Activated CD4-positive, alpha-beta memory T cell treated with anti-CD3 and anti-CD28 coated beads for 36 hours (primary cell): ENCODE results near the gene IGIP. TPM values are rescaled to one million over a fixed set of nuclear protein-coding genes. Genes with fewer than 3 reads are reported as not detected.
"Not testable (repeated sequence)": the region's sequence is repeated elsewhere in the genome, so short reads cannot be mapped to it uniquely, and the experiment has no call there.

Experiments
- CTCF ChIA-PET: fragments of 350-600 bp; sonication (Branson Sonifier 250); formaldehyde crosslinking; loops from one replicate; lab custom pipeline; 2021; ENCODE audit warnings: antibody characterized with exemption, inconsistent platforms; lab: Charles Lee
- POLR2A ChIA-PET: fragments of 350-600 bp; sonication (Branson Sonifier 250); formaldehyde crosslinking; loops from one replicate; lab custom pipeline; 2021; ENCODE audit warnings: antibody characterized with exemption; lab: Charles Lee
- DNase-seq: peaks from one replicate; pipeline ENCODE4 v3.0.0-alpha.2; 2020
- H3K27ac Mint-ChIP-seq: one replicate; pipeline ENCODE4 v1.8.0; 2021; ENCODE audit warnings: mixed read lengths
- H3K27me3 Mint-ChIP-seq: one replicate; pipeline ENCODE4 v1.8.0; 2021; ENCODE audit warnings: mixed read lengths
- H3K36me3 Mint-ChIP-seq: one replicate; pipeline ENCODE4 v1.8.0; 2021; ENCODE audit warnings: mixed read lengths
- H3K4me1 Mint-ChIP-seq: one replicate; pipeline ENCODE4 v1.8.0; 2021; ENCODE audit warnings: low read depth, mixed read lengths
- H3K4me3 Mint-ChIP-seq: one replicate; pipeline ENCODE4 v1.8.0; 2021; ENCODE audit warnings: mild to moderate bottlenecking, mixed read lengths
- H3K9me3 Mint-ChIP-seq: one replicate; pipeline ENCODE4 v1.8.0; 2021; ENCODE audit warnings: mixed read lengths
- intact Hi-C: fragments of 100-400 bp; cut with micrococcal nuclease; formaldehyde crosslinking; loops from one replicate; pipeline ENCODE4 v1.15.1; 2023
- total RNA-seq, 2 experiments: library from RNA; stranded (reverse); gene quantifications; one replicate each; pipeline ENCODE4 v1.2.3, GENCODE V29; 2021

The IGIP gene
- total RNA-seq, 2 experiments from 2014 or later: 2.2 to 2.3 TPM

DNA sequence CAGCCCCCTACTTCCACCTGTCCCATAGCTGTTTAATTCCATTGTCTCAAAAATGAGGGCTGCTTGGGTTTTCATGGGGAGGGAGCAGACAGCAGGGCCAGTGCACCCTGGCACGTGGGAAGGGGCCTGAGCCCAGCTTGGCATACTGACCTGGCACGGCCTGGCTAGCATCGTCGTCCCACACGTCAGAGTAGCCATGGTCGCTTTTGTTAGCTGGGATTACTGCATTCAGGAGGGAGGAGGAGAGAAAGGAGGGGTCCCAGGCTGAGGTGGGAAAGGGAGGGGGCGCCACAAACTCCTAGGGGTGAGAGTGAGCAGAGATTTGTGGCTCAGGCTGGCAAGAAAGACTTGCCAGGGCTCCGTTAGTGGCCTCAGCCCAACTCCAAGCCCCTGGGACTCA lies 28.2 kb downstream of the IGIP start:
- no peak overlapping the region for H3K4me3 Mint-ChIP-seq
- no peaks in the 10 kb centered on the region for H3K36me3 Mint-ChIP-seq
- H3K27ac Mint-ChIP-seq: no peak overlapping the region
- H3K4me1 Mint-ChIP-seq: peaks cover 10% of the 10 kb centered on the region
- no peaks in the 10 kb centered on the region for H3K27me3 Mint-ChIP-seq
- no peaks in the 10 kb centered on the region for H3K9me3 Mint-ChIP-seq
- intact Hi-C loops: loop anchor here (10.0 kb wide), 1 partner anchor 309 kb away; no protein-coding TSS in a partner anchor
- no peak for DNase-seq
- ChIA-PET POLR2A (no interaction called here), CTCF (interaction anchor here (0.6 to 8.3 kb wide), 5 partner anchors 10 to 185 kb away, joined by 3 to 99 read pairs (median 16); no protein-coding TSS in a partner anchor)

DNA sequence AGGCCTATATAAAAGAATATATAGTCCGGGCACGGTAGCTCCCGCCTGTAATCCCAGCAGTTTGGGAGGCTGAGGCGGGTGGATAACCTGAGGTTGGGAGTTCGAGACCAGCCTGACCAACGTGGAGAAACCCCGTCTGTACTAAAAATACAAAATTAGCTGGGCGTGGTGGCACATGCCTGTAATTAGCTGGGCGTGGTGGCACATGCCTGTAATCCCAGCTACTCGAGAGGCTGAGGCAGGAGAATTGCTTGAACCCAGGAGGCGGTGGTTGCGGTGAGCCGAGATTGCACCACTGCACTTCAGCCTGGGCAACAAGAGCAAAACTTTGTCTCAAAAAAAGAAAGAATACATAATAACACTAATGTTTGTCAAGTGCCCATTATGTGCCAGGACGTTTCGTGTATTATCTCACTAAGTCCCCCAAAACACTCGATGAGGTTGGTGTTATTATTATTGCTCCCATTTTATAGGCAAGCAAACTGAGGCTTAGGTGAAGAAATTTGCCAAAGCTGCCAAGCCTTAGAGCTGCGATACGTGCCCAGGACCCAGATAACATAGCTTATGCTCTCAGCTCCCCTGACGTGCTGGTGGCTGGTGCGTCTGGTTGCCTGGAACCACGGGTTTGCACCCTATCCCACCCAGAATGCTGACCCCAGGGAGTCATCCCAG lies 29.1 kb downstream of the IGIP start:
- intact Hi-C loops: loop anchor here (10.0 kb wide), 1 partner anchor 310 kb away; no protein-coding TSS in a partner anchor
- H3K27me3 Mint-ChIP-seq, POLR2A ChIA-PET, H3K27ac Mint-ChIP-seq, H3K4me3 Mint-ChIP-seq, H3K4me1 Mint-ChIP-seq, H3K9me3 Mint-ChIP-seq, DNase-seq, H3K36me3 Mint-ChIP-seq: not testable (repeated sequence)
- CTCF ChIA-PET: interaction anchor here (1.1 to 8.3 kb wide), 5 partner anchors 11 to 186 kb away, joined by 3 to 99 read pairs (median 16); no protein-coding TSS in a partner anchor

DNA sequence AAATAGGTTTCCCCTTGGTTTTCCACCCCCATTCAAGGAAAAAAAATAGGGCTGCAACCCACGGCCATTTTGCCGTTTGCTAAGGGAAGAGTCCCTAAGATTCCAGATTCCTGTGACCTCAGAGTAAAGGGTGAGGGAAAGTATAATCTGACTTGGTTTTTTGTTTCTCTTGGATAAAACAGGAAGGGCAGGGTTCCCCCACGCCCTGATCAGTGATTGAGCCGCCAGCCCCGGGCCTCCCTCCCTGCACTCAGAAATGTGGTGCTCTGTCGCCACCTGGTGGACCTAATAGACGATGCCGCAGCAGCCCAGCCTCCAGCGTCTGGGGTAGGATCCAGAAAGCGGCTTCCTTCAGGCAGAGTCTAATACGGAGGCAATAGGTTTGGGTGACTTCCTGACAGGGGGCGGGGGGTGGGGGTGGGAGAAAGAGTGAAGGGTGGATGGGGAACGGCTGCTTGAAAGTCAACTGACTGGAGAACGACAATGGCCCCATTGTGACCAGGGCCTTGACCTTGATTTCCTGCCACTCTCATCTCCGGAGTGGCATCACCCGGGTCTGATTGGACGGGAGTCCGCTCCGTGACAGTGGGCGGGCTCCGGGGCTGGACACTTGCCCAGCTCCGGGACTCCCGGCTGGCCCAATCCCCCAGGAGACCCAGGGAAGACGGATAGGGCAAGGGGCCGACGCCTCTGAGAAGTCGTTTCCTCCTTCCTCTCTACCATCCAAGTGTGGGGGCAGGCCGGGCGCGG lies 31.5 kb downstream of the IGIP start:
- Mint-ChIP-seq H3K4me1 (peaks cover 10% of the 10 kb centered on the region), H3K36me3 (no peaks in the 10 kb centered on the region), H3K9me3 (no peaks in the 10 kb centered on the region), H3K27ac (no peak overlapping the region), H3K27me3 (no peaks in the 10 kb centered on the region), H3K4me3 (peak overlapping the region; percentile 2)
- ChIA-PET POLR2A (no interaction called here), CTCF (interaction anchor here (0.7 to 8.3 kb wide), 7 partner anchors 13 to 189 kb away, joined by 3 to 99 read pairs (median 6); no protein-coding TSS in a partner anchor)
- intact Hi-C loops: loop anchor here (1.0 to 10.0 kb wide), 6 partner anchors 13 to 370 kb away; partner anchors contain the start of gene CYSTM1
- peak; percentile 92 for DNase-seq

DNA sequence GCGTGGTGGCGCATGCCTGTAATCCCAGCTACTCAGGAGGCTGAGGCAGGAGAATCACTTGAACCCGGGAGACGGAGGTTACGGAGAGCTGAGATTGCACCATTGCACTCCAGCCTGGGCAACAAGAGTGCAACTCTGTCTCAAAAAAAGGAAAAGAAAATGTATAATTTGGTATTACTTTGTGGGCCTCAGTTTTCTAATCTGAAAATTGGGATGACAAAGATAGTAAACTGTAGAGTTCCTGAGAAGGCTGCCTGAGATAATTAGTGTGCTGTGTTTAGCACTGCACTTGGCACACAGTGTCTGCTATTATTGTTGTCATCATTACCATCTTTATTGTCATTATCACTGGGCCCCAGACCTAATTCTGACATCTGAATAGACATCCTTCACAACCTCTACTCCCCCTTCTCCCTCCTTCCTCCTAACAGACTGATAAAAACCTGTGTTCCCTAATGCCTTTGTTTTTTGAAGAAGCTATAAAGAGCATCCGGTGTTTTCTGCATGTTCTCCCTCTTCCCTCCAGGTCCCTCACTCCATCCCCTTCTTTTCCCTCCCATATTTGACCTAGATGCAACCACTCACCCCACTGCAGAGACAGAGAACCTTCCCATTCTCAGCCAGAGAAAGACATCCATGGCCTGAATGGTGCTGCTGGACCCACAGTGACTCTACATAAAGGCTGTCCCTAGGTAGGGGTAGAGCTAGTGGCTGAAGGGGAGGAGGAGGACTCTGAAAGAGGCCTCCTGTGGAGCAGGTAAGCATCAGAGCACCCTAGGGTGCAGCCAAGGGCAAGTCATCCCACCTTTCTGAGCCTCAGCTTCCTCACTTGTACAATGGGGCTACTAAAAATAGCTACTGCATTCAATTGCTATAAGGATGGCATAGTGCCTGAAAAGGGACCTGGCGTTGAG lies 33.5 kb downstream of the IGIP start:
- Mint-ChIP-seq H3K4me1 (peaks cover 10% of the 10 kb centered on the region), H3K27ac (no peak overlapping the region), H3K27me3 (no peaks in the 10 kb centered on the region), H3K4me3 (no peak overlapping the region), H3K9me3 (no peaks in the 10 kb centered on the region), H3K36me3 (no peaks in the 10 kb centered on the region)
- no peak for DNase-seq
- CTCF ChIA-PET: interaction anchor here (0.6 to 8.3 kb wide), 6 partner anchors 11 to 190 kb away, joined by 3 to 99 read pairs (median 4); no protein-coding TSS in a partner anchor
- POLR2A ChIA-PET: no interaction called here
- intact Hi-C loops: loop anchor here (10.0 kb wide), 1 partner anchor 314 kb away; no protein-coding TSS in a partner anchor

DNA sequence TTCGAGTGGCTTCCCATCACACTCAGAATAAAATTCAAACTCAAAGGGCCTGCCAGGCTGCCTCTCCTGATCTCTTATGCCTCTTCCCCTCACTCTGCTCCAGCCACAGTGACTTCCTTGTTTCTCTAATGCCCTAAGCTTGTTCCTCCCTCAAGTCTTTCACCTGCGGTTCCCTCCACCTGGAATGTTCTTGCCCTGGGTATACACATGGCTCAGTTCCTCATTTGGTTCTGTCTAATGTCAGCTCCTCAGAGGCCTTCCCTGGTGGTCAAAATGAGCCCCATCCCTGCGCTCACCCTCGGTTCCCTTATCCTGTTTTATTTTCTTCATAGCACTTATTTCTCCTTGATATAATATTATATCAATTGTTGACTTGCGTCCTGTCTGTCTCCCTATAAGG lies 36.5 kb downstream of the IGIP start:
- H3K36me3 Mint-ChIP-seq: no peaks in the 10 kb centered on the region
- intact Hi-C loops: no loop called here
- no peak for DNase-seq
- no peaks in the 10 kb centered on the region for H3K9me3 Mint-ChIP-seq
- H3K27me3 Mint-ChIP-seq: no peaks in the 10 kb centered on the region
- H3K4me3 Mint-ChIP-seq: no peak overlapping the region
- ChIA-PET POLR2A (no interaction called here), CTCF (interaction anchor here (0.7 to 1.3 kb wide), 3 partner anchors 15 to 19 kb away, joined by 3 to 4 read pairs (median 4); no protein-coding TSS in a partner anchor)
- H3K27ac Mint-ChIP-seq: no peak overlapping the region
- peaks cover 2% of the 10 kb centered on the region for H3K4me1 Mint-ChIP-seq

DNA sequence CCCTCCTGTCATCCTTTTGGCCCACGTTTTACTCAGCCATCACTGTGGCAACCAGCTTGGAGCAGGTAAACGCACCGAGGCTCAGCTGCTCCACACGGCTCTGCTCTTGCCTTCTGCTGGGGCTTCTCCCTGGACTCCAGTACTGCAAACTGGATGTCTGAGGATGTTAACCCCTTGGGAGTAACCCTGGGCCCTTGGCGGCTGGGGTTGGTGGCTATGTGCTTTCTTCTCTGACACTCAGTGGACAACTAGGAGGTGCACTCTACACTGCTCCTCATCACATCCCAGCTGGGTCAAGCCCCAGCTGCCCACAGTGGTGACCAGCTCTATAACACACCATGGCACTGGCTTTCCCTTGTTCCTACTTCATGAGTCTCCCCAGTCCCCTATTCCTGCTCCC lies 37.0 kb downstream of the IGIP start:
- Mint-ChIP-seq H3K9me3 (no peaks in the 10 kb centered on the region), H3K4me3 (no peak overlapping the region), H3K27me3 (no peaks in the 10 kb centered on the region), H3K4me1 (no peaks in the 10 kb centered on the region), H3K36me3 (no peaks in the 10 kb centered on the region), H3K27ac (no peak overlapping the region)
- ChIA-PET POLR2A (no interaction called here), CTCF (interaction anchor here (1.3 kb wide), 1 partner anchor 20 kb away, joined by 4 read pairs; no protein-coding TSS in a partner anchor)
- intact Hi-C loops: no loop called here
- no peak for DNase-seq

DNA sequence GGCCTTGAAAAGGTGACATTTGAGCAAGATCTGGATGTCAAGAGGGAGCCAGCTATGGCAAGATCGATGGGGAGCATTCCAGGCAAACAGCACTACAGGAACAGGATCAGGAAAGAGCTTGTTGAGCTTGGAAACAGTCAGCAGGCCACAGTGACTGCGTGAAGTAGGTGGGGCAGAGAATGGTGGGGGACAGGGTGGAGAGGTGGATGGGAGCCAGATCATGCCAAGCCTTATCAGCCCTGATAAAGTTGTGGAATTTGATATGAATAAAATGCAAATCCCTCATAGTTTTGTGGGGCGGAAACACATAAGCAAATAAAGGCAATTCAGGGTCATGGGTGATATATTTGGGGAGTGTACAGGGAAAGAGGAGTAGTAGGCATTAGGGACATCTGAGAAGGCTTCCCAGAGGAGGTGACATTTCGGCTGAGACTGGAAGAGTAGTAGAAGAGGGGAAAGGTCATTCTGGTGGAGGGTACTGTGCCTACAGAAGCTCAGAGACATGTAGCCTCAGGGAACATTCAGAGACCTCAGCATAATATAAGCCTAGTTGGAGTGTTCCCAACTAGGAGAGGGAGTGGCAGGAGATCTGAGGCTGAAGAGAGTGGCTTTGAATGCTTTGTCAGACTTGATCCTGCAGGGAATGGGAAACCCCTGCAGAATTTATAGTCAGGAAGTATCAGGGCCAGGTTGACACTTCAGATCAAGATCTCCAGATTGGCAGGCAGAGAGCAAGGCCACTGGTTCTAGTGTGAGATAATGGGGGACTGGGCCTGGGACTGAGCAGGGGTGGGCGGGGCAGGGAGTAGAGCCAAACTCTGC lies 39.6 kb downstream of the IGIP start:
- POLR2A ChIA-PET: no interaction called here
- Mint-ChIP-seq H3K27ac (no peak overlapping the region), H3K9me3 (no peaks in the 10 kb centered on the region), H3K4me1 (no peaks in the 10 kb centered on the region), H3K36me3 (no peaks in the 10 kb centered on the region), H3K27me3 (no peaks in the 10 kb centered on the region), H3K4me3 (no peak overlapping the region)
- CTCF ChIA-PET: interaction anchor here (0.6 to 1.5 kb wide), 4 partner anchors 12 to 93 kb away, joined by 3 to 4 read pairs (median 3); no protein-coding TSS in a partner anchor
- intact Hi-C loops: no loop called here
- no peak for DNase-seq

DNA sequence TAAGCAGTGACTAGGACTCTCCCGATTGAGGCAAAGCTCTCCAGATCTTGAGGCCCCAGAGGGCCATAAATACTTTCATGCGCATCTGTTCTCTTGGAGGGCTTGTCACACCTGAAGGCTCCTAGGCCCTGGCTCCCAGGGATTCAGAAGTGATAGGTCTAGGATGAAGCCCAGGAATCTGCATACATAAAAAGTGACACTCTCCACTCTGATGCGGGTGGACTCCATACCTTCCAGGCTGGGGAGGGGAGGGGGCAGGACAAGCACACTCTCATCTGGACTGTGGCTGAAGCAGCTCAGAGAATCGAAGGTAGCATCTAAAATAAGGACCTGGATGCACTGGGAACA lies 40.2 kb downstream of the IGIP start:
- no peak for DNase-seq
- Mint-ChIP-seq H3K9me3 (no peaks in the 10 kb centered on the region), H3K27me3 (no peaks in the 10 kb centered on the region), H3K4me3 (no peak overlapping the region), H3K4me1 (no peaks in the 10 kb centered on the region), H3K36me3 (no peaks in the 10 kb centered on the region), H3K27ac (no peak overlapping the region)
- ChIA-PET CTCF (interaction anchor here (0.6 to 0.8 kb wide), 2 partner anchors 12 to 22 kb away, joined by 3 read pairs; no protein-coding TSS in a partner anchor), POLR2A (no interaction called here)
- intact Hi-C loops: no loop called here

DNA sequence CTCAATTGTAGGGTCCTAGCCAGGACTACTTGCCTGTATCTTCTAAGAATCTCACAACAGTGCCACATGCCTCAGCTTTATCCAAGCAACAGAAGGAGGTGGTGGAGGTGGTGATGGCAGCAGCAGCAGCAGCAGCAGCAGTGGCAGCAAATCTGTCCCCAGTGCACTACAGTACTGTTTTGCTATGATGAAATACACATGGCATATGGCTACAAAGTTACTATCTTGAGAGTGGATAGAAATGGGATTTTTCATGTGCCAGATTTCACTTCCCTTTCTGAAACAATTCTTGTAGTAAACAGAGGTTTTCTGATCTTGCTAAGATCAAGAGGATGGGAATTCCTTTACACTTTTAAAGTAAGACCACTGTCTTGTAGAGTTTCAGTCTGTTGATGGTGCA lies 41.2 kb downstream of the IGIP start:
- Mint-ChIP-seq H3K36me3 (no peaks in the 10 kb centered on the region), H3K4me1 (no peaks in the 10 kb centered on the region), H3K4me3 (no peak overlapping the region), H3K27me3 (no peaks in the 10 kb centered on the region), H3K27ac (no peak overlapping the region), H3K9me3 (no peaks in the 10 kb centered on the region)
- DNase-seq: no peak
- CTCF ChIA-PET: no interaction called here
- POLR2A ChIA-PET: no interaction called here
- intact Hi-C loops: no loop called here

DNA sequence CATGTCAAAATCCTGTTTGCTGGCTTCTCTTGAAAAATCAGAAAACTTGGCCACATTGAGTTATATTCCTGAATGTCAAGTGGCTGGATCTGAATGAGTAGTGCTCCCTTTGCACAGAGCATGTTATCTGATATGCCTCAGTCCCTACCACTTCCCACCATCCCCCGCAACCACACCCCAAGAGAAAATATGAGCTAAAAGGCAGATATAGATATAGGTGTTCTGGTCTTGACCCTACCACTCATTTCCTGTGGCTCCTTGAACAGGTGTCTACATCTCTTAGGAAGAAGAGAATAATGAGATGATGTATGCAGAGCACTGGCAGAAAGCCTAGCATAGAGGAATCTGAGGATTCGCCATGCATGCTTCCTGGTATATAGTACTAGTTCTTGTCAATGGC lies 42.6 kb downstream of the IGIP start:
- Mint-ChIP-seq H3K36me3 (no peaks in the 10 kb centered on the region), H3K27me3 (no peaks in the 10 kb centered on the region), H3K9me3 (no peaks in the 10 kb centered on the region), H3K4me3 (no peak overlapping the region), H3K27ac (no peak overlapping the region), H3K4me1 (no peaks in the 10 kb centered on the region)
- no peak for DNase-seq
- intact Hi-C loops: no loop called here
- POLR2A ChIA-PET: no interaction called here
- CTCF ChIA-PET: interaction anchor here (3.3 kb wide), 1 partner anchor 23 kb away, joined by 12 read pairs; no protein-coding TSS in a partner anchor

DNA sequence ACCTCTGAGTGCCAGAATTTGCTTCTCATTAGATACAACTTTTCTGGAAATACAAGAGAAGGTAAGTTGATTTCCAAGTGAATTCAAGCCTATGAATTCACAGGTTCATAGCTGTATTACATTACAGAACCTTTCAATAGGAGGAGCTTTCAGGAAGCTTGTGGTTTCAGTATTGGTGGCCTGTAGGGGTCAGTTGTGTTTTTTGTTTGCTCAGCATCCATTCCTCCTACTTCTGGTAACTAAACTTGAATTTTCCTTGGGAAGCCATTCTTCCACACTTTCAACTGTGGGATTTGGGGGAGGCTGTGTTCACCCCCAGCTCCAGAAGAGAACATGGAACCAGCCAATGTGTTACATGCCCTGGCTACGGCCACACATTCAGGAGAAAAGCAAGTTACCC lies 43.7 kb downstream of the IGIP start:
- Mint-ChIP-seq H3K27me3 (no peaks in the 10 kb centered on the region), H3K4me1 (peaks cover 5% of the 10 kb centered on the region), H3K27ac (no peak overlapping the region), H3K4me3 (no peak overlapping the region), H3K9me3 (no peaks in the 10 kb centered on the region), H3K36me3 (no peaks in the 10 kb centered on the region)
- DNase-seq: no peak
- intact Hi-C loops: no loop called here
- POLR2A ChIA-PET: no interaction called here
- CTCF ChIA-PET: interaction anchor here (1.1 to 3.3 kb wide), 3 partner anchors 10 to 177 kb away, joined by 3 to 12 read pairs (median 3); partner anchors contain the start of gene HBEGF
